Keratinocyte (primary cell): ENCODE measurements around the gene S100A4.

ENCODE experiments used
- CTCF ChIP-seq, 3 experiments: IDR thresholded peaks in 1 of 3; conservative IDR thresholded peaks in 1 of 3; optimal IDR thresholded peaks in 1 of 3; 2 replicates in 2 of 3; 3 replicates in 1 of 3; pipeline versions ENCODE3 to v1.5.1; 2011; ENCODE audit warnings: low read length in 3 of 3, mild to moderate bottlenecking in 3 of 3, moderate library complexity in 2 of 3, control low read depth in 1 of 3, inconsistent platforms in 1 of 3; ENCODE audit not compliant: insufficient read depth in 2 of 3; ENCODE audit errors: extremely low read depth in 1 of 3
- EZH2 ChIP-seq: IDR thresholded peaks from one replicate; pipeline ENCODE4 v1.6.1; 2012; ENCODE audit warnings: inconsistent platforms, mild to moderate bottlenecking, low read length, moderate library complexity

GRCh38 chr1:153578936-153579335 lies 33.3 kb upstream of the S100A4 start:
- TF ChIP-seq EZH2 (no peak), CTCF (optimal IDR thresholded peaks at IDR 0.05 in 1 of 3, IDR thresholded peaks at IDR 0.05 in 1 of 3, conservative IDR thresholded peaks at IDR 0.05 in 1 of 3; ENCODE audit: extremely low read depth in 1 of 3, insufficient read depth in 2 of 3, low read length in 3 of 3) (no peak)
